Activated CD4-positive, alpha-beta T cell treated with anti-CD3 and anti-CD28 coated beads, Interleukin-2, amount 10 ng/mL, durations not matched to agents 7 days and 5 days (primary cell): ENCODE data around the gene ARID2. TPM values are rescaled to one million over a fixed set of nuclear protein-coding genes. Genes with fewer than 3 reads are reported as not detected.

Source experiments
- CTCF ChIA-PET: fragments of 350-600 bp; sonication (Branson Sonifier 250); formaldehyde crosslinking; loops from one replicate; lab custom pipeline; 2021; ENCODE audit warnings: antibody characterized with exemption; lab: Charles Lee
- POLR2A ChIA-PET: fragments of 350-600 bp; sonication (Branson Sonifier 250); formaldehyde crosslinking; loops from one replicate; lab custom pipeline; 2021; ENCODE audit warnings: antibody characterized with exemption; lab: Charles Lee
- DNase-seq: peaks from one replicate; pipeline ENCODE4 v3.0.0-alpha.2; 2020
- H3K27ac Mint-ChIP-seq: one replicate; pipeline ENCODE4 v1.8.0; 2021; ENCODE audit warnings: mild to moderate bottlenecking, moderate library complexity, mixed read lengths
- H3K27me3 Mint-ChIP-seq: one replicate; pipeline ENCODE4 v1.8.0; 2021; ENCODE audit warnings: mixed read lengths
- H3K36me3 Mint-ChIP-seq: one replicate; pipeline ENCODE4 v1.8.0; 2021; ENCODE audit warnings: low read depth, mixed read lengths
- H3K4me1 Mint-ChIP-seq: one replicate; pipeline ENCODE4 v1.8.0; 2021; ENCODE audit warnings: mixed read lengths
- H3K4me3 Mint-ChIP-seq: one replicate; pipeline ENCODE4 v1.8.0; 2021; ENCODE audit warnings: mild to moderate bottlenecking, moderate library complexity, mixed read lengths
- H3K9me3 Mint-ChIP-seq: one replicate; pipeline ENCODE4 v1.8.0; 2021; ENCODE audit warnings: mixed read lengths
- total RNA-seq, 2 experiments: library from RNA; stranded (reverse); gene quantifications; one replicate each; pipeline ENCODE4 v1.2.3, GENCODE V29; 2021

The ARID2 gene
- total RNA-seq, 2 experiments from 2014 or later, result 46.9 to 48.8 TPM

GRCh38 chr12:45849289-45849688 is 119.8 kb downstream of the ARID2 start:
- H3K27me3 Mint-ChIP-seq, result no peaks in the 10 kb centered on the region
- ChIA-PET CTCF (no interaction called here), POLR2A (no interaction called here)
- no peak overlapping the region for H3K4me3 Mint-ChIP-seq
- peaks cover 54% of the 10 kb centered on the region for H3K36me3 Mint-ChIP-seq
- H3K4me1 Mint-ChIP-seq, result no peaks in the 10 kb centered on the region
- H3K9me3 Mint-ChIP-seq, result no peaks in the 10 kb centered on the region
- no peak for DNase-seq
- no peak overlapping the region for H3K27ac Mint-ChIP-seq

DNA sequence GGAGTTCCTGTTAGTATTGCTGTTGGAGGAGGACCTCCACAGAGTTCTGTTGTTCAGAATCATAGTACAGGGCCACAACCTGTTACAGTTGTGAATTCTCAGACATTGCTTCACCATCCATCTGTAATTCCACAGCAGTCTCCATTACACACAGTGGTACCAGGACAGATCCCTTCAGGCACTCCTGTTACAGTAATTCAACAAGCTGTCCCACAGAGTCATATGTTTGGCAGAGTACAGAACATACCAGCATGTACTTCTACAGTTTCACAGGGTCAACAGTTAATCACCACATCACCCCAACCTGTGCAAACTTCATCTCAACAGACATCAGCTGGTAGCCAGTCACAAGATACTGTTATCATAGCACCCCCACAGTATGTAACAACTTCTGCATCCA is 120.8 kb downstream of the ARID2 start:
- Mint-ChIP-seq H3K4me3 (no peak overlapping the region), H3K9me3 (no peaks in the 10 kb centered on the region), H3K4me1 (no peaks in the 10 kb centered on the region), H3K36me3 (peaks cover 55% of the 10 kb centered on the region), H3K27ac (no peak overlapping the region), H3K27me3 (no peaks in the 10 kb centered on the region)
- POLR2A ChIA-PET, result no interaction called here
- no peak for DNase-seq
- CTCF ChIA-PET, result interaction anchor here (0.8 kb wide), 1 partner anchor 47 kb away, joined by 3 read pairs; no protein-coding TSS in a partner anchor

- no peaks in the 10 kb centered on the region for H3K9me3 Mint-ChIP-seq
- ChIA-PET CTCF (no interaction called here), POLR2A (no interaction called here)
- no peak for DNase-seq
- H3K4me3 Mint-ChIP-seq, result no peak overlapping the region
- no peak overlapping the region for H3K27ac Mint-ChIP-seq
- peaks cover 54% of the 10 kb centered on the region for H3K36me3 Mint-ChIP-seq
- no peaks in the 10 kb centered on the region for H3K27me3 Mint-ChIP-seq
- no peaks in the 10 kb centered on the region for H3K4me1 Mint-ChIP-seq
These were observed 123.0 kb downstream of the ARID2 start for GRCh38 chr12:45852508-45852907.

- no peak overlapping the region for H3K27ac Mint-ChIP-seq
- H3K4me1 Mint-ChIP-seq, result no peaks in the 10 kb centered on the region
- peaks cover 56% of the 10 kb centered on the region for H3K36me3 Mint-ChIP-seq
- H3K27me3 Mint-ChIP-seq, result no peaks in the 10 kb centered on the region
- ChIA-PET CTCF (no interaction called here), POLR2A (no interaction called here)
- DNase-seq, result no peak
- H3K9me3 Mint-ChIP-seq, result no peaks in the 10 kb centered on the region
- no peak overlapping the region for H3K4me3 Mint-ChIP-seq
These were observed 124.0 kb downstream of the ARID2 start for GRCh38 chr12:45853550-45853949.

DNA sequence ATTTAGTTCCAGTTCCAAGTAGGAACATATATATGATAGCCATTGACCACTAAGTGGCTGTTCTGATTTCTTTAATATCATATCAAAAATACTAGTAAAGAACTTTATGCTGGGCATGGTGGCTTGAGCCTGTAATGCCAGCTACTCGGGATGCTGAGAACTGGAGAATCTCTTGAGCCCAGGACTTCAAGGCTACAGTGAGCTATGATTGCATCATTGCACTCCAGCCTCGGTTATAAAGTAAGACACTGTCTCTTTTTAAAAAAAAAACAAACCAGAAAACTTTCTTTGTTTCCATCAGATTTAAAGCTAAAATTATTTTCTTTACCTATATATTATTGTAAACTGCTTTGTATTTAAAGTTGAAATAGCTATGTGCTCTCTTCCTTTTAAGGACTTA is 133.8 kb downstream of the ARID2 start:
- Mint-ChIP-seq H3K4me3 (no peak overlapping the region), H3K27me3 (no peaks in the 10 kb centered on the region), H3K4me1 (peaks cover 6% of the 10 kb centered on the region), H3K36me3 (peaks cover 49% of the 10 kb centered on the region), H3K27ac (no peak overlapping the region), H3K9me3 (no peaks in the 10 kb centered on the region)
- no peak for DNase-seq
- POLR2A ChIA-PET, result no interaction called here
- CTCF ChIA-PET, result interaction anchor here (1.1 kb wide), 1 partner anchor 12 kb away, joined by 6 read pairs; no protein-coding TSS in a partner anchor

GRCh38 chr12:45866299-45866698 is 136.8 kb downstream of the ARID2 start:
- Mint-ChIP-seq H3K27me3 (no peaks in the 10 kb centered on the region), H3K4me1 (peaks cover 8% of the 10 kb centered on the region), H3K36me3 (peaks cover 53% of the 10 kb centered on the region), H3K27ac (no peak overlapping the region), H3K9me3 (no peaks in the 10 kb centered on the region), H3K4me3 (no peak overlapping the region)
- CTCF ChIA-PET, result no interaction called here
- POLR2A ChIA-PET, result interaction anchor here (0.6 kb wide), 1 partner anchor 138 kb away, joined by 3 read pairs; no protein-coding TSS in a partner anchor
- no peak for DNase-seq

GRCh38 chr12:45872446-45872845 is 142.9 kb downstream of the ARID2 start:
- ChIA-PET POLR2A (no interaction called here), CTCF (no interaction called here)
- Mint-ChIP-seq H3K27me3 (no peaks in the 10 kb centered on the region), H3K9me3 (peaks cover 6% of the 10 kb centered on the region), H3K27ac (no peak overlapping the region), H3K36me3 (peaks cover 62% of the 10 kb centered on the region), H3K4me3 (no peak overlapping the region), H3K4me1 (peaks cover 24% of the 10 kb centered on the region)
- DNase-seq, result no peak

- Mint-ChIP-seq H3K4me1 (peaks cover 55% of the 10 kb centered on the region), H3K27me3 (no peaks in the 10 kb centered on the region), H3K4me3 (no peak overlapping the region), H3K36me3 (peaks cover 82% of the 10 kb centered on the region), H3K9me3 (peaks cover 6% of the 10 kb centered on the region), H3K27ac (no peak overlapping the region)
- no peak for DNase-seq
- ChIA-PET POLR2A (no interaction called here), CTCF (no interaction called here)
These were observed 147.6 kb downstream of the ARID2 start for GRCh38 chr12:45877069-45877468.

DNA sequence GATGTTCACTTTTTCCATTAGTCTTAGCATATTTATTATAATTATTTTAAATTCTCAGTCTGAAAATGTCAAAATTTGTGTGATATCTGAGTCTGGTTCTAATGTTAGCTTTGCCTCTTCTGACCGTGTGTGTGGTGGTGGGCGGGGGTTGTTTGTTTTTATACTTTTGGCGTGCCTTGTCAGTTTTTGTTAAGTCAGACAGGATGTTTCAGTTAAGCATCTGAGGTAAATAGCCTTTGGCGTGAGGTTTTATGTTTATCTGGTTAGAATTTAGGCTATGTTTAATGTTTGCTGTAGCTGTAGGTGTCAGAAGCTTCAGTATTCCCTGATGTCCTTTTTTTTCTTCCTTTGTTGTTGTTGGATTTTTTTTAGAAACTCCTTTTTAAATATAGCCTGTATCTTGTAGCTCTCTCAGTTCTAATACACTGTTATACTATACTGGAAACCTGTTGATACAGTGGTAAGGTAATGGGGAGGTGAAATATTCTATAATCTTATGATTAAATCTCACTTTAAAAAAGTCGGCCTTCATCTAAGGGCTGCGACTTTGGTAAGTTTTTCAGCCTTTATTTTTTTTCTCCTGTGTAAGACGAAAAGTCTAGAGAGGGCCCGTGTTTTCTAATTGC is 149.2 kb downstream of the ARID2 start:
- Mint-ChIP-seq H3K4me1 (peaks cover 55% of the 10 kb centered on the region), H3K9me3 (peaks cover 9% of the 10 kb centered on the region), H3K27me3 (no peaks in the 10 kb centered on the region), H3K36me3 (peaks cover 83% of the 10 kb centered on the region), H3K4me3 (peak overlapping the region; percentile 30), H3K27ac (peak overlapping the region; percentile 86)
- CTCF ChIA-PET, result interaction anchor here (1.0 to 1.3 kb wide), 3 partner anchors 14 to 26 kb away, joined by 3 to 5 read pairs (median 4); no protein-coding TSS in a partner anchor
- POLR2A ChIA-PET, result interaction anchor here (0.5 to 0.6 kb wide), 2 partner anchors 121 to 215 kb away, joined by 3 read pairs; no protein-coding TSS in a partner anchor
- peak; percentile 41 for DNase-seq

GRCh38 chr12:45879363-45879895 is 149.9 kb downstream of the ARID2 start:
- Mint-ChIP-seq H3K27ac (peak overlapping the region; percentile 86), H3K27me3 (no peaks in the 10 kb centered on the region), H3K36me3 (peaks cover 83% of the 10 kb centered on the region), H3K4me3 (peak overlapping the region; percentile 30), H3K4me1 (peaks cover 55% of the 10 kb centered on the region), H3K9me3 (peaks cover 7% of the 10 kb centered on the region)
- POLR2A ChIA-PET, result no interaction called here
- CTCF ChIA-PET, result interaction anchor here (1.0 to 1.3 kb wide), 3 partner anchors 13 to 25 kb away, joined by 3 to 5 read pairs (median 4); no protein-coding TSS in a partner anchor
- DNase-seq, result no peak

GRCh38 chr12:45880533-45880932 is 151.0 kb downstream of the ARID2 start:
- POLR2A ChIA-PET, result no interaction called here
- H3K9me3 Mint-ChIP-seq, result peaks cover 10% of the 10 kb centered on the region
- peaks cover 50% of the 10 kb centered on the region for H3K4me1 Mint-ChIP-seq
- no peak overlapping the region for H3K27ac Mint-ChIP-seq
- peaks cover 82% of the 10 kb centered on the region for H3K36me3 Mint-ChIP-seq
- CTCF ChIA-PET, result no interaction called here
- H3K27me3 Mint-ChIP-seq, result no peaks in the 10 kb centered on the region
- no peak for DNase-seq
- no peak overlapping the region for H3K4me3 Mint-ChIP-seq

- ChIA-PET POLR2A (no interaction called here), CTCF (no interaction called here)
- Mint-ChIP-seq H3K27me3 (no peaks in the 10 kb centered on the region), H3K4me1 (peaks cover 34% of the 10 kb centered on the region), H3K4me3 (no peak overlapping the region), H3K9me3 (peaks cover 15% of the 10 kb centered on the region), H3K36me3 (peaks cover 82% of the 10 kb centered on the region), H3K27ac (no peak overlapping the region)
- DNase-seq, result no peak
These were observed 153.7 kb downstream of the ARID2 start for GRCh38 chr12:45883187-45883586.

DNA sequence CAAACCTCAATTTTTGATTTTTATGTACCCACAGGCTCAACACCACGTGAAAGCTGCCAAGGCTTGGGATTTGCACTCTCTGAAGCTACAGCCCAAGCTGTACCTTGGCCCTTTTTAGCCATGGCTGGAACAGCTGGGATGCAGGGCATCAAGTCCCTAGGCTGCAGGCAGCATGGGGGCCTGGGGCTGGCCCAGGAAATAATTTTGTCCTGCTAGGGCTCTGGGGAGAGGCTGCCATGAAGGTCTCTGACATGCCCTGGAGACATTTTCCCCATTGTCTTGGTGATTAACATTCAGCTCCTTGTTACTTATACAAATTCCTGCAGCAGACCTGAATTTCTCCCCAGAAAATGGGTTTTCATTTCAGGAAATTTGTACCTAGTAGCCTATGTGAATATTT is 157.2 kb downstream of the ARID2 start:
- H3K4me1 Mint-ChIP-seq, result peaks cover 9% of the 10 kb centered on the region
- ChIA-PET CTCF (interaction anchor here (0.7 to 1.0 kb wide), 2 partner anchors 29 to 157 kb away, joined by 3 read pairs; partner anchors contain the start of gene ARID2), POLR2A (no interaction called here)
- H3K9me3 Mint-ChIP-seq, result peaks cover 15% of the 10 kb centered on the region
- H3K4me3 Mint-ChIP-seq, result no peak overlapping the region
- no peak overlapping the region for H3K27ac Mint-ChIP-seq
- H3K27me3 Mint-ChIP-seq, result no peaks in the 10 kb centered on the region
- peaks cover 58% of the 10 kb centered on the region for H3K36me3 Mint-ChIP-seq
- DNase-seq, result no peak
